SU-DHL-6 (cell line): ENCODE results near the gene AKT3.

Experiments used
- H2AFZ ChIP-seq: fragments of 200-600 bp; sonication (generic); 2 replicates; pipeline ENCODE4 v1.6.1; 2014; ENCODE audit warnings: low read depth, mild to moderate bottlenecking, moderate library complexity, mixed read lengths, antibody characterized with exemption, low read length; ENCODE audit not compliant: severe bottlenecking
- H3F3A ChIP-seq: fragments of 200-600 bp; shearing (Covaris generic); 2 replicates; pipeline ENCODE4 v1.6.0; 2016; ENCODE audit warnings: antibody characterized with exemption, mild to moderate bottlenecking; ENCODE audit not compliant: insufficient read depth
- H3K27ac ChIP-seq: fragments of 200-600 bp; sonication (generic); 2 replicates; pipeline ENCODE4 v1.5.1; 2016; ENCODE audit warnings: low read depth, mild to moderate bottlenecking, low read length, moderate library complexity, mixed read lengths
- H3K27me3 ChIP-seq: fragments of 200-600 bp; sonication (generic), shearing (Covaris generic); 2 replicates; pipeline ENCODE4 v1.6.0; 2014; ENCODE audit warnings: mild to moderate bottlenecking, low read length
- H3K36me3 ChIP-seq: fragments of 200-600 bp; sonication (generic); 2 replicates; pipeline ENCODE4 v1.6.1; 2014; ENCODE audit warnings: mild to moderate bottlenecking, low read length, mixed read lengths
- H3K4me2 ChIP-seq: fragments of 300-600, 200-600 bp; shearing (Covaris generic), sonication (generic); 2 replicates; pipeline ENCODE4 v1.6.0; 2014; ENCODE audit warnings: low read length, low read depth, mild to moderate bottlenecking; ENCODE audit not compliant: poor library complexity, severe bottlenecking
- H3K4me3 ChIP-seq: fragments of 200-600 bp; sonication (generic); 2 replicates; pipeline ENCODE4 v1.5.1; 2014; ENCODE audit warnings: antibody characterized with exemption, low read length, mild to moderate bottlenecking, mixed read lengths; ENCODE audit not compliant: insufficient read depth, poor library complexity, severe bottlenecking
- H3K79me2 ChIP-seq: fragments of 200-600 bp; sonication (generic); 2 replicates; pipeline ENCODE4 v1.6.1; 2014; ENCODE audit warnings: mild to moderate bottlenecking, low read length, moderate library complexity; ENCODE audit not compliant: insufficient read depth
- H3K9ac ChIP-seq: fragments of 200-600 bp; sonication (generic); 2 replicates; pipeline ENCODE4 v1.7.0; 2014; ENCODE audit warnings: mild to moderate bottlenecking, low read length
- H3K9me2 ChIP-seq: fragments of 200-600 bp; sonication (generic); replicated peaks from 2 replicates; pipeline ENCODE4 v1.6.1; 2014; ENCODE audit warnings: low read length; ENCODE audit not compliant: insufficient read depth
- H3K9me3 ChIP-seq: fragments of 200-600 bp; sonication (generic); 2 replicates; pipeline ENCODE4 v1.6.1; 2014; ENCODE audit warnings: low read length, mixed read lengths; ENCODE audit not compliant: insufficient read depth
- H4K20me1 ChIP-seq: fragments of 200-600 bp; sonication (generic); 2 replicates; pipeline ENCODE4 v1.6.1; 2014; ENCODE audit warnings: low read depth, mild to moderate bottlenecking, antibody characterized with exemption, low read length, moderate library complexity, mixed read lengths
- EZH2phosphoT487 ChIP-seq: fragments of 200-600 bp; sonication (generic), shearing (Covaris generic); conservative IDR thresholded peaks from 2 replicates; pipeline ENCODE4 v1.6.1; 2018; ENCODE audit warnings: mild to moderate bottlenecking, antibody characterized with exemption, low read length, moderate library complexity, mixed read lengths
- TF ChIP-seq, protein P1 (sequence below): fragments of 200-600 bp; sonication (generic); IDR thresholded peaks from one replicate; pipeline ENCODE4 v1.5.1; 2017; ENCODE audit warnings: antibody characterized with exemption, mild to moderate bottlenecking, low read length, moderate library complexity; ENCODE audit not compliant: insufficient read depth, poor library complexity, severe bottlenecking

The AKT3 gene

DNA sequence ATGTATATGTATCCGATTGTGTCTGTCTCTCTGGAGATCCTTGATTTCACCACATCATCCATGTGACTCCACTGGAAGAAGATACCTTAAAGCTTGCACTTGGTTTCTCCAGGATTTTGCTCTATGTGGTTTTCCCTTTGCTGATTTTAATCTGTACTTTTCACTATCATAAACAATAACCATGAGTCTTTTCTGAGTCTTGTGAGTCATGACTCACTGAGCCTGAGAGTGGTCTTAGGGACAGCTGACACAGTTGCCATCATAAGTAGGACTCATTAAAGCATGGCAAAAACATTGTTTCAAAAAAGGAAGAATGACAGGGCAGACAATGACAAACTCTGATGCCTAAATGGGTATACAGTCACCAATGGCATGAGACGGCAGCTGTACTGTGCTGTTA is 226.2 kb downstream of the AKT3 start:
- Histone ChIP-seq H3F3A (no peaks in the 10 kb centered on the region), H3K9ac (no peak overlapping the region), H3K9me2 (no peaks in the 10 kb centered on the region), H2AFZ (no peak overlapping the region), H3K4me2 (no peak overlapping the region), H3K36me3 (no peaks in the 10 kb centered on the region), H3K9me3 (peaks cover 7% of the 10 kb centered on the region; the same call in 1 of the 2 replicates), H3K79me2 (no peaks in the 10 kb centered on the region), H3K27ac (no peak overlapping the region), H3K27me3 (no peaks in the 10 kb centered on the region), H3K4me3 (no peak overlapping the region), H4K20me1 (no peaks in the 10 kb centered on the region)
- TF ChIP-seq, protein P1, sequence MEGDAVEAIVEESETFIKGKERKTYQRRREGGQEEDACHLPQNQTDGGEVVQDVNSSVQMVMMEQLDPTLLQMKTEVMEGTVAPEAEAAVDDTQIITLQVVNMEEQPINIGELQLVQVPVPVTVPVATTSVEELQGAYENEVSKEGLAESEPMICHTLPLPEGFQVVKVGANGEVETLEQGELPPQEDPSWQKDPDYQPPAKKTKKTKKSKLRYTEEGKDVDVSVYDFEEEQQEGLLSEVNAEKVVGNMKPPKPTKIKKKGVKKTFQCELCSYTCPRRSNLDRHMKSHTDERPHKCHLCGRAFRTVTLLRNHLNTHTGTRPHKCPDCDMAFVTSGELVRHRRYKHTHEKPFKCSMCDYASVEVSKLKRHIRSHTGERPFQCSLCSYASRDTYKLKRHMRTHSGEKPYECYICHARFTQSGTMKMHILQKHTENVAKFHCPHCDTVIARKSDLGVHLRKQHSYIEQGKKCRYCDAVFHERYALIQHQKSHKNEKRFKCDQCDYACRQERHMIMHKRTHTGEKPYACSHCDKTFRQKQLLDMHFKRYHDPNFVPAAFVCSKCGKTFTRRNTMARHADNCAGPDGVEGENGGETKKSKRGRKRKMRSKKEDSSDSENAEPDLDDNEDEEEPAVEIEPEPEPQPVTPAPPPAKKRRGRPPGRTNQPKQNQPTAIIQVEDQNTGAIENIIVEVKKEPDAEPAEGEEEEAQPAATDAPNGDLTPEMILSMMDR: no peak
- no peak for TF ChIP-seq EZH2phosphoT487

DNA sequence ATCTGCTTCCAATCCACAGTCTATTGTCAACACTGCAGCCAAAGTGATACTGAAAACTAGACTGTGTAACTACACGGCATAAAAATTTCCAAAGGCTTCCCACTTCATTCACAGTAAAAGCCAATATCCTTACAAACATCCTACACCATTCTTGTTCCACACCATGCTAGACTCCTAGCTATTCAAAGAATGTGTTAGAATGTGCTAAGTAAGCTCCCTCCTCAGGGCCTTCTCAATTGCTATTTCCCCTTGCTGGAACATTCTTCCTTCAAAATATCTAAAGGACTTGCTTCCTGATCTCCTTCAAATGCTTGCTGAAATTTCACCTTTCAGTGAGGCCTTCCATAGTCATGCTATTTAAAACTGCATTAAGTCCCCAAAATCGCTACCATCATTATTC is 228.1 kb downstream of the AKT3 start:
- Histone ChIP-seq H3F3A (no peaks in the 10 kb centered on the region), H3K27ac (no peak overlapping the region), H2AFZ (no peak overlapping the region), H3K4me3 (no peak overlapping the region), H3K9me3 (peaks cover 7% of the 10 kb centered on the region; the same call in 1 of the 2 replicates), H3K4me2 (no peak overlapping the region), H3K9me2 (no peaks in the 10 kb centered on the region), H3K36me3 (no peaks in the 10 kb centered on the region), H3K27me3 (no peaks in the 10 kb centered on the region), H4K20me1 (no peaks in the 10 kb centered on the region), H3K79me2 (no peaks in the 10 kb centered on the region), H3K9ac (no peak overlapping the region)
- TF ChIP-seq EZH2phosphoT487: no peak
- TF ChIP-seq, protein P1: no peak

DNA sequence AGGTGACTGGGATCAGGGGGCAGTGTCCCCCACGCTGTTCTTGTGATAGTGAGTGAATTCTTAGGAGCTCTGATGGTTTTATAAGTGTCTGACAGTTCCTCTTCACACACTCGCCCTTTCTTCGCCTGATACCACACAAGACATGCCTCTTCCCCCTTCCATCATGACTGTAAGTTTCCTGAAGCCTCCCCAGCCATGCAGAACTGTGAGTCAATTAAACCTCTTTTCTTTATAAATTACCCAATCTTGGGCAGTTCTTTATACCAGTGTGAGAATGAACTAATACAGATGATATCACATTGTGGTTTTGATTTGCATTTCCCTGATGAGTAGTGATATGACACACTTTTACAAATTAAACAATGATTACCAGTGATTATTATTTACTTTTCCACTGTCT is 229.9 kb downstream of the AKT3 start:
- H3K9me3 ChIP-seq: peaks cover 7% of the 10 kb centered on the region; the same call in 1 of the 2 replicates
- H3K36me3 ChIP-seq: no peaks in the 10 kb centered on the region
- no peaks in the 10 kb centered on the region for H3F3A ChIP-seq
- H3K79me2 ChIP-seq: no peaks in the 10 kb centered on the region
- no peak for TF ChIP-seq EZH2phosphoT487
- TF ChIP-seq, protein P1: no peak
- no peak overlapping the region for H2AFZ ChIP-seq
- no peak overlapping the region for H3K27ac ChIP-seq
- H3K9me2 ChIP-seq: no peaks in the 10 kb centered on the region
- no peak overlapping the region for H3K4me3 ChIP-seq
- no peaks in the 10 kb centered on the region for H3K27me3 ChIP-seq
- no peak overlapping the region for H3K9ac ChIP-seq
- no peaks in the 10 kb centered on the region for H4K20me1 ChIP-seq
- H3K4me2 ChIP-seq: no peak overlapping the region

DNA sequence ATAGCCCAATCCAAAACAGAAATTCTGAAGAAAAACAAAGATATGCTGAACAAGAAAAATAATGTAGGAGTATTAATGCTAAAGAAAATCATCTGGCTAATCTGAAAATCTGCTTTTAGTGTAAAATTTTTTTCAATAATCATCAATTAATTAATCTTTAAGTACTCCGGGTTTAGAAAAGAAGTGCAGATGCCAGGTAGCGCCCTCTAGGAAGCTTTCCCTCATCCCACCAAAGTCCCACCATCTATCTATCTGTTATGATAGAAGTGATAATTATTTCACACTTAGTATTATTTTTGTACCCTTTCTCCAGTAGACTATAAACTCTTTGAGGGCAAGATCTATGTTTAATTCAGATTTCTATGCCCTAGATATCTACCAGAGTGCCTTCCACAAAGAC is 240.3 kb downstream of the AKT3 start:
- H4K20me1 ChIP-seq: no peaks in the 10 kb centered on the region
- no peak overlapping the region for H3K4me2 ChIP-seq
- H3K9me3 ChIP-seq: no peaks in the 10 kb centered on the region
- no peaks in the 10 kb centered on the region for H3K79me2 ChIP-seq
- no peaks in the 10 kb centered on the region for H3K36me3 ChIP-seq
- H2AFZ ChIP-seq: no peak overlapping the region
- TF ChIP-seq, protein P1: no peak
- no peak for TF ChIP-seq EZH2phosphoT487
- H3K9me2 ChIP-seq: no peaks in the 10 kb centered on the region
- no peaks in the 10 kb centered on the region for H3K27me3 ChIP-seq
- no peak overlapping the region for H3K9ac ChIP-seq
- no peaks in the 10 kb centered on the region for H3F3A ChIP-seq
- no peak overlapping the region for H3K4me3 ChIP-seq
- H3K27ac ChIP-seq: no peak overlapping the region
